T-cell (primary cell): ENCODE results near the gene TMEM38A. TPM values are rescaled to one million over a fixed set of nuclear protein-coding genes. Genes with fewer than 3 reads are reported as not detected.

ENCODE experiments used
- ATAC-seq, 4 experiments: fragments of 200-7000 bp in 3 of 4; fragments of 150-1000 bp in 1 of 4; cut with Tn5 transposase; replicated peaks in 1 of 4; 1 replicate in 3 of 4; 2 replicates in 1 of 4; pipeline ENCODE4 v1.10.0; 2021; ENCODE audit warnings: moderate library complexity in 3 of 4, mild to moderate bottlenecking in 2 of 4, moderate number of reproducible peaks in 1 of 4
- CTCF ChIA-PET, 2 donors: fragments of 300-600 bp; sonication (Branson Sonifier 250); formaldehyde crosslinking; loops; one replicate each; lab custom pipeline; 2022; ENCODE audit warnings: antibody characterized with exemption in 2 of 2; lab: Charles Lee
- POLR2A ChIA-PET, 2 donors: fragments of 300-600 bp; sonication (Branson Sonifier 250); formaldehyde crosslinking; loops; one replicate each; lab custom pipeline; 2022; ENCODE audit warnings: antibody characterized with exemption in 2 of 2; lab: Charles Lee
- DNase-seq, 35 experiments: peaks; one replicate each; pipeline versions ENCODE4 v3.0.0 to v3.0.0-alpha.2; 2013 to 2023
- H3K27ac ChIP-seq: one replicate; pipeline ENCODE4 v1.5.1; 2013; ENCODE audit warnings: low read length
- H3K27me3 ChIP-seq, 2 experiments: replicated peaks in 1 of 2; 1 replicate in 1 of 2; 2 replicates in 1 of 2; pipeline versions ENCODE4 v1.6.1 to v1.7.0; 2013; ENCODE audit warnings: low read length in 1 of 2, mixed read lengths in 1 of 2; ENCODE audit not compliant: control insufficient read depth in 2 of 2, insufficient read depth in 2 of 2; ENCODE audit errors: extremely low read depth in 1 of 2
- H3K36me3 ChIP-seq, 2 donors: 1 replicate in 1 of 2; 2 replicates in 1 of 2; pipeline versions ENCODE4 v1.6.1 to v1.7.0; 2013; ENCODE audit warnings: low read length in 1 of 2; ENCODE audit not compliant: control insufficient read depth in 2 of 2, insufficient read depth in 1 of 2; ENCODE audit errors: extremely low read depth in 1 of 2
- H3K4me1 ChIP-seq, 2 experiments: 1 replicate in 1 of 2; 2 replicates in 1 of 2; pipeline versions ENCODE4 v1.6.1 to v1.7.0; 2013; ENCODE audit warnings: low read length in 2 of 2, mixed read lengths in 1 of 2; ENCODE audit not compliant: insufficient read depth in 2 of 2, control insufficient read depth in 1 of 2; ENCODE audit errors: extremely low read depth in 1 of 2
- H3K4me3 ChIP-seq, 2 donors: 1 replicate in 1 of 2; 2 replicates in 1 of 2; pipeline versions ENCODE4 v1.5.1 to v1.7.0; 2013; ENCODE audit warnings: mild to moderate bottlenecking in 2 of 2, low read length in 1 of 2, moderate library complexity in 1 of 2; ENCODE audit not compliant: control insufficient read depth in 1 of 2; ENCODE audit errors: extremely low read depth in 1 of 2
- H3K9me3 ChIP-seq: 2 replicates; pipeline ENCODE4 v1.7.0; 2013
- H3K27ac Mint-ChIP-seq, 2 donors: one replicate each; pipeline ENCODE4 v1.8.0; 2020 to 2021; ENCODE audit warnings: mild to moderate bottlenecking in 2 of 2, mixed read lengths in 2 of 2
- H3K27me3 Mint-ChIP-seq, 2 donors: one replicate each; pipeline ENCODE4 v1.8.0; 2021 to 2022; ENCODE audit warnings: mixed read lengths in 2 of 2
- H3K36me3 Mint-ChIP-seq: one replicate; pipeline ENCODE4 v1.8.0; 2021; ENCODE audit warnings: mixed read lengths
- H3K4me1 Mint-ChIP-seq, 3 donors: one replicate each; pipeline ENCODE4 v1.8.0; 2020 to 2022; ENCODE audit warnings: mixed read lengths in 3 of 3, mild to moderate bottlenecking in 1 of 3
- H3K4me3 Mint-ChIP-seq, 3 donors: one replicate each; pipeline ENCODE4 v1.8.0; 2020 to 2022; ENCODE audit warnings: mild to moderate bottlenecking in 3 of 3, mixed read lengths in 3 of 3, moderate library complexity in 3 of 3
- H3K9me3 Mint-ChIP-seq, 3 donors: one replicate each; pipeline ENCODE4 v1.8.0; 2020 to 2022; ENCODE audit warnings: mixed read lengths in 3 of 3
- WGBS: methylation state at CpG from one replicate; pipeline ENCODE4 v1.1.5; 2013; ENCODE audit warnings: missing lambda C conversion rate; ENCODE audit not compliant: insufficient coverage; 5-methylcytosine and 5-hydroxymethylcytosine counted together
- total RNA-seq, 35 experiments: library from RNA in 6 of 35; stranded (reverse) in 6 of 35; fragments of 120-200 nt in 1 of 35; gene quantifications; one replicate each; pipeline versions ENCODE4 v1.2.1 to v1.2.4 and lab custom pipeline; 2013 to 2026

The TMEM38A gene
- total RNA-seq, 5 donors from 2014 or later (not counting 1 experiment from before 2014, with no cell fraction given): 0.45 to 2.0 (median 0.77) TPM

- DNase-seq: no peak
- H3K9me3 ChIP-seq: no peaks in the 10 kb centered on the region
- Mint-ChIP-seq H3K27ac (no peak overlapping the region), H3K36me3 (peaks cover 7% of the 10 kb centered on the region), H3K4me1 (no peaks in the 10 kb centered on the region), H3K4me3 (no peak overlapping the region), H3K9me3 (peaks cover 0 to 14% (median 9%) of the 10 kb centered on the region in 3 donors), H3K27me3 (peaks cover 3 to 4% of the 10 kb centered on the region in 2 donors)
- no peaks in the 10 kb centered on the region for H3K4me1 ChIP-seq
- peaks cover 0 to 2% of the 10 kb centered on the region in 2 donors for H3K36me3 ChIP-seq
- ATAC-seq: no peak
- no peak overlapping the region for H3K27ac ChIP-seq
- H3K27me3 ChIP-seq: peaks cover 0 to 17% of the 10 kb centered on the region in 2 experiments
- no peak overlapping the region for H3K4me3 ChIP-seq
- CTCF ChIA-PET: no interaction called here
- 100% methylated on average over 3 of the region's 11 CpGs for WGBS
- POLR2A ChIA-PET: no interaction called here
These were observed 18.9 kb downstream of the TMEM38A start for GRCh38 chr19:16679811-16680210.

GRCh38 chr19:16682539-16682938, 21.6 kb downstream of the TMEM38A start:
- H3K36me3 ChIP-seq: peaks cover 0 to 2% of the 10 kb centered on the region in 2 donors
- peaks cover 0 to 18% of the 10 kb centered on the region in 2 experiments for H3K27me3 ChIP-seq
- no peak overlapping the region for H3K27ac ChIP-seq
- H3K4me1 Mint-ChIP-seq: no peaks in the 10 kb centered on the region
- WGBS: 82% methylated on average over 1 of the region's 2 CpGs
- no peaks in the 10 kb centered on the region for H3K4me1 ChIP-seq
- peaks cover 3 to 4% of the 10 kb centered on the region in 2 donors for H3K27me3 Mint-ChIP-seq
- no peaks in the 10 kb centered on the region for H3K9me3 ChIP-seq
- no peak for DNase-seq
- ChIA-PET POLR2A (no interaction called here), CTCF (no interaction called here)
- peaks cover 0 to 14% (median 9%) of the 10 kb centered on the region in 3 donors for H3K9me3 Mint-ChIP-seq
- no peak overlapping the region for H3K27ac Mint-ChIP-seq
- H3K4me3 ChIP-seq: no peak overlapping the region
- no peak overlapping the region for H3K4me3 Mint-ChIP-seq
- no peak for ATAC-seq
- H3K36me3 Mint-ChIP-seq: peaks cover 7% of the 10 kb centered on the region

DNA sequence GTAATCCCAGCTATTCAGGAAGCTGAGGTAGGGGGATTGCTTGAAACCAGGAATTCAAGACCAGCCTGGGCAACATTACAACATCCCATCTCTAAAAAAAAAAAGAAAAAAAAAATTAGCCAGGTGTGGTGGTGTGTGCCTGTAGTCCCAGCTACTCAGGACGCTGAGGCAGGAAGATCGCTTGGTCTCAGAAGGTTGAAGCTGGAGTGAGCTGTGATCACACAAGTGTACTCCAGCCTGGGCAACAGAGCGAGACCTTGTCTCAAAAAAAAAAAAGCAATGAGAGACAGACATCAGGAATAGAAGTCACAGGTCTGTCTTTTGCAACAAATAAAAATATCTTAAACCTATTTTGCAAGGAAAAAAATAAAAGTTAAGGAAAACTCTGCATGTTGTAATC, 23.3 kb downstream of the TMEM38A start:
- DNase-seq: no peak
- Mint-ChIP-seq H3K36me3 (peaks cover 7% of the 10 kb centered on the region), H3K4me1 (no peaks in the 10 kb centered on the region)

GRCh38 chr19:16688084-16688483, 27.1 kb downstream of the TMEM38A start:
- 90% methylated on average over 9 of the region's 12 CpGs for WGBS
- H3K9me3 Mint-ChIP-seq: peaks cover 0 to 4% (median 3%) of the 10 kb centered on the region in 3 donors

More for the DNA sequence above, 23.3 kb downstream of the TMEM38A start:
- Histone ChIP-seq H3K4me3 (no peak overlapping the region), H3K4me1 (no peaks in the 10 kb centered on the region), H3K27ac (no peak overlapping the region), H3K27me3 (peaks cover 0 to 21% of the 10 kb centered on the region in 2 experiments), H3K9me3 (no peaks in the 10 kb centered on the region), H3K36me3 (peaks cover 0 to 2% of the 10 kb centered on the region in 2 donors)
- peaks cover 3 to 4% of the 10 kb centered on the region in 2 donors for H3K27me3 Mint-ChIP-seq
- no peak overlapping the region for H3K27ac Mint-ChIP-seq
- peaks cover 0 to 14% (median 9%) of the 10 kb centered on the region in 3 donors for H3K9me3 Mint-ChIP-seq
- ATAC-seq: no peak
- 100% methylated on average over 1 of the region's 3 CpGs for WGBS
- H3K4me3 Mint-ChIP-seq: no peak overlapping the region
- ChIA-PET CTCF (no interaction called here), POLR2A (interaction anchor here (0.6 to 0.7 kb wide), 2 partner anchors 205 to 1405 kb away, joined by 3 read pairs; no protein-coding TSS in a partner anchor)

GRCh38 chr19:16698914-16699313, 38.0 kb downstream of the TMEM38A start:
- CTCF ChIA-PET: no interaction called here
- ATAC-seq: no peak
- POLR2A ChIA-PET: no interaction called here
- peaks cover 0 to 8% of the 10 kb centered on the region in 2 experiments for H3K27me3 ChIP-seq
- no peak for DNase-seq
- Mint-ChIP-seq H3K9me3 (peaks cover 0 to 4% (median 0%) of the 10 kb centered on the region in 3 donors), H3K36me3 (no peaks in the 10 kb centered on the region), H3K27me3 (no peaks in the 10 kb centered on the region), H3K4me3 (no peak overlapping the region), H3K4me1 (no peaks in the 10 kb centered on the region), H3K27ac (no peak overlapping the region)
- H3K4me1 ChIP-seq: no peaks in the 10 kb centered on the region
- no peaks in the 10 kb centered on the region for H3K36me3 ChIP-seq
- H3K27ac ChIP-seq: no peak overlapping the region
- H3K4me3 ChIP-seq: no peak overlapping the region
- H3K9me3 ChIP-seq: no peaks in the 10 kb centered on the region
- 100% methylated on average over 1 of the region's 5 CpGs for WGBS

More at GRCh38 chr19:16688084-16688483, 27.1 kb downstream of the TMEM38A start:
- ATAC-seq (no peak), DNase-seq (no peak)
- H3K4me1 ChIP-seq: no peaks in the 10 kb centered on the region
- CTCF ChIA-PET: interaction anchor here in 1 of 2 donors (0.7 kb wide), 1 partner anchor 1390 kb away, joined by 4 read pairs; no protein-coding TSS in a partner anchor
- Mint-ChIP-seq H3K27me3 (no peaks in the 10 kb centered on the region), H3K4me1 (no peaks in the 10 kb centered on the region), H3K36me3 (peaks cover 4% of the 10 kb centered on the region), H3K4me3 (no peak overlapping the region), H3K27ac (no peak overlapping the region)
- no peak overlapping the region for H3K4me3 ChIP-seq
- no peaks in the 10 kb centered on the region for H3K9me3 ChIP-seq
- no peaks in the 10 kb centered on the region for H3K36me3 ChIP-seq
- peaks cover 0 to 12% of the 10 kb centered on the region in 2 experiments for H3K27me3 ChIP-seq
- no peak overlapping the region for H3K27ac ChIP-seq
- POLR2A ChIA-PET: no interaction called here

DNA sequence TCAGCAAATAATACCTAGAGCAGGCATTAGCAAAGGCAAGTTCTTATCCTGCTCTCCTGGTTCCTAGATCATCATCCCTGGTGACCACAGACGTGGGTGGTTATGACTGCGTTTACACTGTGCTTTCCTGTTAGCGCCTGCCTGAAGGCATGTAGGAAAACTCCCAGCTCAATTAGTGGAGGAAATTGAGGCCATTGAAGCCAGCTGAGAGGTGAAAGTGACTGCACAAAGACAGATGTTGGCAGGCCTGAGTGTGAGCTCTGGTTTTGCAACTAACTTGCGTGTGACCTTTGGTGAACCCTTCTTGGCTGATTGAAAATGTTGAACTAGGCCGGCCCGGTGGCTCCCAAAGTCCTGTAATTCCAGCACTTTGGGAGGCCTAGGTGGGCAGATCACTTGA, 41.2 kb downstream of the TMEM38A start:
- Histone ChIP-seq H3K36me3 (no peaks in the 10 kb centered on the region), H3K4me3 (no peak overlapping the region), H3K27ac (no peak overlapping the region), H3K9me3 (no peaks in the 10 kb centered on the region), H3K27me3 (peaks cover 0 to 8% of the 10 kb centered on the region in 2 experiments), H3K4me1 (no peaks in the 10 kb centered on the region)
- Mint-ChIP-seq H3K36me3 (no peaks in the 10 kb centered on the region), H3K4me1 (no peaks in the 10 kb centered on the region), H3K27ac (no peak overlapping the region), H3K27me3 (peaks cover under 1 to 1% of the 10 kb centered on the region in 2 donors), H3K4me3 (no peak overlapping the region), H3K9me3 (no peaks in the 10 kb centered on the region)
- no peak for ATAC-seq
- DNase-seq: no peak
- CTCF ChIA-PET: interaction anchor here in 1 of 2 donors (0.6 kb wide), 2 partner anchors 10 to 192 kb away, joined by 3 to 6 read pairs; no protein-coding TSS in a partner anchor
- POLR2A ChIA-PET: no interaction called here
- 85% methylated on average over 5 of the region's 6 CpGs for WGBS
